ENCODE measurements around the gene DNAJC27. TPM values are rescaled to one million over a fixed set of nuclear protein-coding genes. Genes with fewer than 3 reads are reported as not detected.

Gene DNAJC27
- total RNA-seq, 6 donors from 2014 or later: 4.4 to 16.8 (median 7.7) TPM

GRCh38 chr2:24920809-24921441 is 50.8 kb downstream of the DNAJC27 start:
- no peaks in the 10 kb centered on the region for H3K9me3 ChIP-seq
- peak overlapping the region; percentile 69 to 81 (median 77) for H3K4me3 ChIP-seq
- peaks cover 7 to 31% (median 19%) of the 10 kb centered on the region in 4 donors for H3K4me1 ChIP-seq
- TF ChIP-seq POLR2A (IDR thresholded peaks at IDR 0.05) (no peak), EP300 (IDR thresholded peaks at IDR 0.05) (no peak), POLR2AphosphoS5 (IDR thresholded peaks at IDR 0.05) (no peak), CTCF (IDR thresholded peaks at IDR 0.05) (no peak)
- 36 to 45% methylated on average over 12 to 13 of the region's 13 CpGs for WGBS, 2 donors
- H3K36me3 ChIP-seq: no peaks in the 10 kb centered on the region
- ATAC-seq (ENCODE audit: low FRiP score in 2 of 2) (no peak), DNase-seq (no peak)
- peak overlapping the region in 2 of 4 donors; percentile 35 to 78 for H3K27ac ChIP-seq
- peaks cover 0 to 5% (median 0%) of the 10 kb centered on the region in 4 donors for H3K27me3 ChIP-seq

GRCh38 chr2:24920098-24920808 is 51.5 kb downstream of the DNAJC27 start, which contains the start of gene ADCY3:
Gene ADCY3 (minus strand): TSS chr2:24920237. CDS start chr2:24918987, 1,250 bp downstream.
- no peak for TF ChIP-seq POLR2AphosphoS5 (IDR thresholded peaks at IDR 0.05)
- TF ChIP-seq CTCF (IDR thresholded peaks at IDR 0.05): no peak
- TF ChIP-seq POLR2A (IDR thresholded peaks at IDR 0.05): no peak
- TF ChIP-seq EP300 (IDR thresholded peaks at IDR 0.05): no peak
- peak; percentile 41 to 92 for DNase-seq
- H3K4me3 ChIP-seq: peak within 1 kb of the TSS; percentile 69 to 81 (median 77)
- 1% methylated on average over 10 of the region's 103 CpGs; no CpG with 5 or more reads in 1 of the 2 donors for WGBS, 2 donors
- H3K27ac ChIP-seq: peak within 1 kb of the TSS; percentile 12 to 78 (median 58)
- H3K9me3 ChIP-seq: no peaks in the 10 kb centered on the region
- H3K27me3 ChIP-seq: peaks cover 0 to 5% (median 0%) of the 10 kb centered on the region in 4 donors
- peaks cover 7 to 31% (median 19%) of the 10 kb centered on the region in 4 donors for H3K4me1 ChIP-seq
- ATAC-seq (ENCODE audit: low FRiP score in 2 of 2): peak in 1 of 2 donors; percentile 78
- H3K36me3 ChIP-seq: no peaks in the 10 kb centered on the region

GRCh38 chr2:24919506-24920097 is 52.2 kb downstream of the DNAJC27 start:
- H3K4me1 ChIP-seq: peaks cover 7 to 31% (median 19%) of the 10 kb centered on the region in 4 donors
- 2 to 4% methylated on average over 8 to 38 of the region's 76 CpGs for WGBS, 2 donors
- H3K9me3 ChIP-seq: no peaks in the 10 kb centered on the region
- ATAC-seq (ENCODE audit: low FRiP score in 2 of 2) (peak in 1 of 2 donors; percentile 40), DNase-seq (peak in 1 of 2 donors; percentile 90)
- no peaks in the 10 kb centered on the region for H3K36me3 ChIP-seq
- peak overlapping the region; percentile 19 to 81 (median 74) for H3K4me3 ChIP-seq
- peaks cover 0 to 5% (median 0%) of the 10 kb centered on the region in 4 donors for H3K27me3 ChIP-seq
- H3K27ac ChIP-seq: peak overlapping the region; percentile 12 to 78 (median 58)
- no peak for TF ChIP-seq CTCF (IDR thresholded peaks at IDR 0.05)
- TF ChIP-seq POLR2AphosphoS5 (IDR thresholded peaks at IDR 0.05): no peak
- TF ChIP-seq EP300 (IDR thresholded peaks at IDR 0.05): no peak
- TF ChIP-seq POLR2A (IDR thresholded peaks at IDR 0.05): no peak

GRCh38 chr2:24919037-24919505 is 52.7 kb downstream of the DNAJC27 start:
- Histone ChIP-seq H3K9me3 (no peaks in the 10 kb centered on the region), H3K4me1 (peaks cover 7 to 31% (median 19%) of the 10 kb centered on the region in 4 donors), H3K27ac (peak overlapping the region; percentile 12 to 78 (median 58)), H3K27me3 (peaks cover 0 to 5% (median 0%) of the 10 kb centered on the region in 4 donors), H3K36me3 (no peaks in the 10 kb centered on the region), H3K4me3 (peak overlapping the region; percentile 19 to 81 (median 74))
- ATAC-seq (ENCODE audit: low FRiP score in 2 of 2) (peak; percentile 23 to 35), DNase-seq (no peak)
- WGBS, 2 donors: 13 to 41% methylated on average over 9 to 13 of the region's 13 CpGs
- TF ChIP-seq EP300 (IDR thresholded peaks at IDR 0.05) (no peak), POLR2A (IDR thresholded peaks at IDR 0.05) (no peak), CTCF (IDR thresholded peaks at IDR 0.05) (no peak), POLR2AphosphoS5 (IDR thresholded peaks at IDR 0.05) (no peak)

All from upper lobe of left lung (tissue), 6 donors.